Vagina (tissue), 2 donors: ENCODE measurements around the gene NHERF1. TPM values are rescaled to one million over a fixed set of nuclear protein-coding genes. Genes with fewer than 3 reads are reported as not detected.

Experiments
- DNase-seq, 2 donors: peaks; one replicate each; pipeline ENCODE4 v3.0.0-alpha.2; 2017; ENCODE audit errors: extremely low spot score in 2 of 2
- H3K27ac ChIP-seq: fragments of 200-600 bp; sonication (generic); one replicate; pipeline ENCODE4 v1.5.1; 2019
- H3K27me3 ChIP-seq: fragments of 200-600 bp; sonication (generic); one replicate; pipeline ENCODE4 v1.5.1; 2019
- H3K36me3 ChIP-seq, 2 donors: fragments of 200-600 bp; sonication (generic); one replicate each; pipeline ENCODE4 v1.5.1; 2017 to 2019
- H3K4me1 ChIP-seq: fragments of 200-600 bp; sonication (generic); one replicate; pipeline ENCODE4 v1.5.1; 2019
- H3K4me3 ChIP-seq, 2 donors: fragments of 200-600 bp; sonication (generic); 1 replicate in 1 of 2; 2 replicates in 1 of 2; pipeline ENCODE4 v1.5.1; 2016 to 2019
- H3K9me3 ChIP-seq: fragments of 200-600 bp; sonication (generic); one replicate; pipeline ENCODE4 v1.5.1; 2019
- CTCF ChIP-seq, 3 experiments: fragments of 450-650 bp in 2 of 3; fragments of 200-600 bp in 1 of 3; sonication (generic) in 1 of 3; IDR thresholded peaks; one replicate each; pipeline ENCODE4 v1.5.1; 2017 to 2019; ENCODE audit warnings: antibody characterized with exemption in 3 of 3, mild to moderate bottlenecking in 2 of 3, moderate library complexity in 2 of 3
- POLR2A ChIP-seq, 2 donors: fragments of 450-650 bp; IDR thresholded peaks; one replicate each; pipeline ENCODE4 v1.6.1; 2017; ENCODE audit warnings: antibody characterized with exemption in 2 of 2, mild to moderate bottlenecking in 2 of 2, moderate library complexity in 2 of 2
- POLR2AphosphoS5 ChIP-seq, 2 donors: sonication (generic); formaldehyde crosslinking; IDR thresholded peaks; one replicate each; pipeline ENCODE4 v1.9.0; 2017; ENCODE audit warnings: antibody characterized with exemption in 2 of 2, mild to moderate bottlenecking in 2 of 2, low read depth in 1 of 2; ENCODE audit not compliant: insufficient read depth in 1 of 2
- intact Hi-C: fragments of 100-400 bp; cut with DNase I; formaldehyde crosslinking; loops from one replicate; pipeline ENCODE4 v1.15.1; 2023
- total RNA-seq: library from RNA; depleted of rRNA; stranded (reverse); fragments of >200 nt; gene quantifications from one replicate; pipeline ENCODE4 v1.2.3, GENCODE V29; 2016

The NHERF1 gene
- total RNA-seq, 1 donor from 2014 or later: 57.2 TPM

DNA sequence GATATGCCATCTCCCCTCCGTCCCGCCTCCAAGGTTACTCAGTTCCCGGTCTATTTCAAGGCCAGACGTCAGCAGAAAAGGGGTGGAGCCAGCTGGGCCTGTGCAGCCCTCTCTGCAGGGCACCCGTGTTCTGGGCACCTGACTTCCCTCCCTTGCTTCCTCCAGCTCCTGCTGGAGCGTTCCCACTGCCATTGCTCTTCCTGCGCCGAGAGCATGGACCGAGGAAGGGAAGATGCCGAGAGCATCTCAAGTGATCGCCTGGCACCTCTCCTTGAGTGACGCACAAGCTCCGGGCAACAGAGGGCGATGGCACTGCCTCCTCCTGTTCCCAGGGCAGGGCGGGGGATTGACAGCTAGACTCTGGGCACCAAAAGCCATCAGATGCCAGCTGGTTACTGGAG is 57.2 kb downstream of the NHERF1 start:
- intact Hi-C loops: no loop called here
- H3K4me1 ChIP-seq: no peaks in the 10 kb centered on the region
- TF ChIP-seq POLR2AphosphoS5 (IDR thresholded peaks at IDR 0.05; ENCODE audit: insufficient read depth in 1 of 2, low read depth in 1 of 2) (no peak), POLR2A (IDR thresholded peaks at IDR 0.05) (no peak), CTCF (IDR thresholded peaks at IDR 0.05) (no peak)
- H3K4me3 ChIP-seq: no peak overlapping the region
- no peaks in the 10 kb centered on the region for H3K9me3 ChIP-seq
- DNase-seq: no peak
- no peaks in the 10 kb centered on the region for H3K27me3 ChIP-seq
- no peak overlapping the region for H3K27ac ChIP-seq
- peaks cover 0 to 5% of the 10 kb centered on the region in 2 donors for H3K36me3 ChIP-seq

GRCh38 chr17:74806334-74806733 is 57.9 kb downstream of the NHERF1 start:
- peaks cover 0 to 5% of the 10 kb centered on the region in 2 donors for H3K36me3 ChIP-seq
- H3K4me1 ChIP-seq: no peaks in the 10 kb centered on the region
- intact Hi-C loops: no loop called here
- no peak for DNase-seq
- no peaks in the 10 kb centered on the region for H3K27me3 ChIP-seq
- H3K27ac ChIP-seq: no peak overlapping the region
- H3K9me3 ChIP-seq: no peaks in the 10 kb centered on the region
- no peak overlapping the region for H3K4me3 ChIP-seq
- TF ChIP-seq POLR2A (IDR thresholded peaks at IDR 0.05): no peak
- TF ChIP-seq CTCF (IDR thresholded peaks at IDR 0.05): no peak
- TF ChIP-seq POLR2AphosphoS5 (IDR thresholded peaks at IDR 0.05; ENCODE audit: insufficient read depth in 1 of 2, low read depth in 1 of 2): no peak

- Histone ChIP-seq H3K27ac (no peak overlapping the region), H3K27me3 (no peaks in the 10 kb centered on the region), H3K4me1 (no peaks in the 10 kb centered on the region), H3K36me3 (no peaks in the 10 kb centered on the region), H3K9me3 (no peaks in the 10 kb centered on the region), H3K4me3 (no peak overlapping the region)
- intact Hi-C loops: no loop called here
- no peak for DNase-seq
- TF ChIP-seq POLR2AphosphoS5 (IDR thresholded peaks at IDR 0.05; ENCODE audit: insufficient read depth in 1 of 2, low read depth in 1 of 2) (no peak), CTCF (IDR thresholded peaks at IDR 0.05) (no peak), POLR2A (IDR thresholded peaks at IDR 0.05) (no peak)
Measured at GRCh38 chr17:74807441-74807840, 59.0 kb downstream of the NHERF1 start.

- Histone ChIP-seq H3K27me3 (no peaks in the 10 kb centered on the region), H3K36me3 (no peaks in the 10 kb centered on the region), H3K4me3 (no peak overlapping the region), H3K27ac (no peak overlapping the region), H3K9me3 (no peaks in the 10 kb centered on the region), H3K4me1 (no peaks in the 10 kb centered on the region)
- TF ChIP-seq POLR2A (IDR thresholded peaks at IDR 0.05): no peak
- TF ChIP-seq CTCF (IDR thresholded peaks at IDR 0.05): no peak
- TF ChIP-seq POLR2AphosphoS5 (IDR thresholded peaks at IDR 0.05; ENCODE audit: insufficient read depth in 1 of 2, low read depth in 1 of 2): no peak
- intact Hi-C loops: no loop called here
- DNase-seq: no peak
Measured at GRCh38 chr17:74807925-74808324, 59.5 kb downstream of the NHERF1 start.

DNA sequence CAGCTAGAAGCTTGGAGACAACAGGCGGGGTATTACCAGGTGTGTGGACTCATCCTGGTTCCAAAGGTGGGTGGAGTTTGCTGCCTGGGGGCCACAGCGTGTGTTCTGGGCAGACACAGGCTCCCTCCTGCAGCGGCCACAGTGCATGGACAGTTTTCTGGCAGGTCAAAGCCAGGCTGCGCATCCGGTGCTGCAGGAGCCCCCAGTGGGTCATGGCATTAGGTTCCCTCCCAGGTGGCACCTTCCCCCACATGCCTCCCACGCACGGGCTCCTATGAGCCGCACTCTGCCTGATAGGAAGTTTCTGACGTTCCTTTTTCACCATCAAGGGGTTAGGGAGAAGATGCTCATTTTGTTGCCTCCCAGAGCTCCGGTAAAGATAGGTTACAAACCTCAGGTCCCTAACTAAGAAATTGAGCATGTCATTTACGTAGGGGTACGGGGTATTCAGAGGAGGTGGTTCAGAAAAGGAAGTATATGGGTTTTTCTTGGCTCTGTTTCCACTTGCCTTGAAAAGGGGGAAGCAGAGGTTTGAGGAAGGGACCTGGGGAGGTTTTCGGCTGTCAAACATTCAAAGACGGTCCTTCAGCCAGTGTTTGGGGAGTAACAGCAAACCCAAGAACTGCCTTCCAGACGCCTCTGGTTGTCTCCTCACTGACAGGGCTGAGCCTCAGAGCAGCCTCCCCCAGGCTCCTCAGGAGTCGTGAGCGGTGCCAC is 60.4 kb downstream of the NHERF1 start:
- TF ChIP-seq POLR2AphosphoS5 (IDR thresholded peaks at IDR 0.05; ENCODE audit: insufficient read depth in 1 of 2, low read depth in 1 of 2): no peak
- TF ChIP-seq POLR2A (IDR thresholded peaks at IDR 0.05): no peak
- TF ChIP-seq CTCF (IDR thresholded peaks at IDR 0.05): no peak
- no peaks in the 10 kb centered on the region for H3K27me3 ChIP-seq
- intact Hi-C loops: no loop called here
- no peak for DNase-seq
- no peak overlapping the region for H3K4me3 ChIP-seq
- H3K9me3 ChIP-seq: no peaks in the 10 kb centered on the region
- no peak overlapping the region for H3K27ac ChIP-seq
- H3K36me3 ChIP-seq: no peaks in the 10 kb centered on the region
- H3K4me1 ChIP-seq: no peaks in the 10 kb centered on the region
